GM23248 (cell line): Measurements from ENCODE around the gene CNOT2. TPM values are rescaled to one million over a fixed set of nuclear protein-coding genes. Genes with fewer than 3 reads are reported as not detected.
A peak's percentile ranks its signal among the peaks of the same experiment; 100 is the strongest.

Source experiments
- DNase-seq: peaks from one replicate; pipeline ENCODE4 v3.0.0-alpha.2; 2015
- H2AFZ ChIP-seq: fragments of 200-600 bp; sonication (generic); 2 replicates; pipeline ENCODE4 v1.6.1; 2016; ENCODE audit warnings: antibody characterized with exemption
- H3F3A ChIP-seq: fragments of 200-600 bp; sonication (generic); 2 replicates; pipeline ENCODE4 v1.6.1; 2016; ENCODE audit warnings: mild to moderate bottlenecking, antibody characterized with exemption, mixed run types; ENCODE audit not compliant: insufficient read depth
- H3K27ac ChIP-seq: fragments of 200-600 bp; sonication (generic); 2 replicates; pipeline ENCODE4 v1.5.1; 2016; ENCODE audit warnings: mild to moderate bottlenecking
- H3K27me3 ChIP-seq: fragments of 200-600 bp; sonication (generic); replicated peaks from 2 replicates; pipeline ENCODE4 v1.6.1; 2016; ENCODE audit warnings: mild to moderate bottlenecking; ENCODE audit not compliant: insufficient read depth
- H3K36me3 ChIP-seq: fragments of 200-600 bp; sonication (generic); 2 replicates; pipeline ENCODE4 v1.6.1; 2016; ENCODE audit warnings: low read depth, mild to moderate bottlenecking
- H3K4me1 ChIP-seq: fragments of 200-600 bp; sonication (generic); 2 replicates; pipeline ENCODE4 v1.6.1; 2016; ENCODE audit warnings: mild to moderate bottlenecking; ENCODE audit not compliant: insufficient read depth
- H3K4me2 ChIP-seq: fragments of 200-600 bp; sonication (generic); one replicate; pipeline ENCODE4 v1.6.1; 2016; ENCODE audit warnings: mild to moderate bottlenecking; ENCODE audit not compliant: unreplicated experiment
- H3K4me3 ChIP-seq: fragments of 200-600 bp; sonication (generic); 2 replicates; pipeline ENCODE4 v1.5.1; 2016; ENCODE audit warnings: mild to moderate bottlenecking
- H3K79me2 ChIP-seq: fragments of 200-600 bp; sonication (generic); 2 replicates; pipeline ENCODE4 v1.6.1; 2016; ENCODE audit warnings: mild to moderate bottlenecking; ENCODE audit not compliant: insufficient read depth
- H3K9ac ChIP-seq: fragments of 200-600 bp; sonication (generic); 2 replicates; pipeline ENCODE4 v1.6.1; 2016; ENCODE audit warnings: mild to moderate bottlenecking
- H3K9me2 ChIP-seq: fragments of 200-600 bp; sonication (generic); 2 replicates; pipeline ENCODE4 v1.6.1; 2016; ENCODE audit warnings: mixed run types, mild to moderate bottlenecking, moderate library complexity; ENCODE audit not compliant: insufficient read depth
- H3K9me3 ChIP-seq: fragments of 200-600 bp; sonication (generic); one replicate; pipeline ENCODE4 v1.6.1; 2017; ENCODE audit warnings: low read depth
- H4K20me1 ChIP-seq: fragments of 200-600 bp; sonication (generic); 2 replicates; pipeline ENCODE4 v1.6.0; 2016; ENCODE audit not compliant: insufficient read depth
- EZH2 ChIP-seq: fragments of 200-600 bp; sonication (generic); IDR thresholded peaks from 2 replicates; pipeline ENCODE4 v1.6.1; 2018; ENCODE audit warnings: antibody characterized with exemption, mild to moderate bottlenecking; ENCODE audit not compliant: insufficient read depth, poor library complexity, severe bottlenecking
- EZH2phosphoT487 ChIP-seq: fragments of 200-600 bp; sonication (generic); IDR thresholded peaks from 2 replicates; pipeline ENCODE4 v1.6.1; 2018; ENCODE audit warnings: antibody characterized with exemption, moderate library complexity, mild to moderate bottlenecking, low read depth; ENCODE audit not compliant: insufficient read depth
- WGBS, 2 experiments: methylation state at CpG; one replicate each; pipeline ENCODE4 v1.1.6; 2015 to 2017; ENCODE audit warnings: low lambda C conversion rate in 2 of 2, low coverage in 1 of 2; ENCODE audit errors: missing lambda C conversion rate in 2 of 2; 5-methylcytosine and 5-hydroxymethylcytosine counted together
- in situ Hi-C: fragments of 300-500 bp; cut with MboI; formaldehyde crosslinking; loops from 2 replicates; pipeline ENCODE4 v1.15.0; 2020
- polyA plus RNA-seq: library from polyadenylated mRNA; unstranded; fragments of >200 nt; fragmentation: Nextera tagmentation; extraction: Ambion mirVana; gene quantifications from 2 replicates; pipeline ENCODE4 v1.2.1, GENCODE V29; 2016
- total RNA-seq: library from RNA; depleted of rRNA; stranded (reverse); fragments of >200 nt; shearing (Covaris generic); gene quantifications from 2 replicates; pipeline ENCODE4 v1.2.3, GENCODE V29; 2014

The CNOT2 gene
- total and polyA plus RNA-seq, 2 experiments from 2014 or later = 74.3 to 92.4 TPM

DNA sequence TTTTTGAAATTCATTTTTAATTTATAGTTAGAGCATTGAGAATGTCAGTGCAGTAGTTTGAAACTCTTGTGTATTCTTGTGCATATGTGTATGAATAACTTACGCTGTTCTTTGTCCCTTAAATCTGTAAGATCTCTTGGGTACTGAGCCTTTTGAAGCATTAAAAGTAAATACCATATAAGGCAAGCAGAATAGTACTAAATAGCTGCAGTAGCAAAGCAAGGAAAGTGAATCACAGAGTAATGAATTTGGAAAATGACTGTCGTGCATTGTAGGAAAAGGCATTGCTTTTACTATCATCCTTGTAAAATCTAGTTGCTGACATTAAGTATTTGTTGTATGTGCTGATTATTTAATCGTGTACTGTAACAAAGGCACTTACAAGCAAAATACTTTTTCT, 12.1 kb downstream of the CNOT2 start:
- 0 out of 2 replicates have a peak overlapping the region, but pooled peaks have one; percentile 4 for H3K9ac ChIP-seq
- H4K20me1 ChIP-seq = peaks cover 4% of the 10 kb centered on the region

DNA sequence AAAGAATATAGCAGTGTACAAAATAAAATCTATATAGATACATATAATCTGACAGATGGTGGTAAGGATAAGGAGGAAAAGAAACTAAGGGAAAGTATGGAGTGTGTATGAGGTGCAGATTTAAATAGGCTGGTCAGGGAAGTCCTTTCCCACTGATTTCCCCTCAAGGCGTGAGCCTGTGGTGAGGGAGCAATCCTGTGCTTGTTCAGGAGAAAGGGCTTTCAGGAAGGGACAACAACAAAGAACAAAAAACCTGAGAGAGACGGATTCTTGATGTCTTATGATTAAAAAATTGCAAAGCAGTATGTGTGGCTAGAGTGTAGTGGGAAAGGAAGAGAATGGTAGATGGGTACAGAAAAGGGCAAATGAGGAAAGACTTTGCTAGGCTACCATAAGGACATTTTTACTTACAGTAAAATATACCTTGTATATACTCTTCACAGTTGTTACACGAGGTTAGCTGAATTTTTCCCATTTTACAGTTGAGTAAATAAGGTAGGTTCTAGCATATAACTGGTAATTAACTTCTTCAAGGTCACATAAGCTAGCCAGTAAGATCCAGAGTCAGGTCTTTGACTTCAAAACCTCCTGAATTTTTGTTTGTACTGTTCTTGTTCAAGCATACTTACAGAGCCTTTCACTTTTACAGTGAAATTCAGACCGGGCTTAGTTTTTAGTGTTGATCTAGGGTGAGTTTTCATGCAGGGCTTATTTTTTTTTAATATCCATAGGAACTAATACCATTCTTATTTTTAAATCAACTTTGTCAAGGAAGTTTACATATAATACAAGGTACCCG, 15.6 kb downstream of the CNOT2 start:
- TF ChIP-seq EZH2phosphoT487 (no peak), EZH2 (no peak)
- Histone ChIP-seq H3K27ac (no peak overlapping the region), H3K4me1 (peaks cover 20% of the 10 kb centered on the region), H3K9ac (no peak overlapping the region), H2AFZ (no peak overlapping the region), H3K27me3 (no peaks in the 10 kb centered on the region), H3K79me2 (peaks cover 100% of the 10 kb centered on the region), H3K9me3 (no peaks in the 10 kb centered on the region), H3F3A (0 out of 2 replicates have a peak, but pooled peaks cover 14% of the 10 kb centered on the region), H3K4me3 (no peak overlapping the region), H3K4me2 (no peak overlapping the region), H3K9me2 (no peaks in the 10 kb centered on the region), H4K20me1 (peaks cover 13% of the 10 kb centered on the region; the same call in 1 of the 2 replicates), H3K36me3 (no peaks in the 10 kb centered on the region)
- 85 to 89% methylated on average over 5 of the region's 5 CpGs for WGBS, 2 experiments
- in situ Hi-C loops = no loop called here
- DNase-seq = no peak

More for the DNA sequence above, 12.1 kb downstream of the CNOT2 start:
- peak overlapping the region; percentile 13; the same call in 1 of the 2 replicates for H3K4me3 ChIP-seq
- H3K79me2 ChIP-seq = peaks cover 100% of the 10 kb centered on the region
- TF ChIP-seq EZH2phosphoT487 (no peak), EZH2 (no peak)
- H3K4me1 ChIP-seq = peaks cover 24% of the 10 kb centered on the region
- no peaks in the 10 kb centered on the region for H3K9me2 ChIP-seq
- no peaks in the 10 kb centered on the region for H3K9me3 ChIP-seq
- H3F3A ChIP-seq = 0 out of 2 replicates have a peak, but pooled peaks cover 14% of the 10 kb centered on the region
- H3K4me2 ChIP-seq = peak overlapping the region; percentile 47
- peak; percentile 64 for DNase-seq
- peak overlapping the region; percentile 21 for H3K27ac ChIP-seq
- 41 to 44% methylated on average over 3 of the region's 3 CpGs for WGBS, 2 experiments
- H3K27me3 ChIP-seq = no peaks in the 10 kb centered on the region
- no peaks in the 10 kb centered on the region for H3K36me3 ChIP-seq
- H2AFZ ChIP-seq = no peak overlapping the region; the same call in 1 of the 2 replicates
- in situ Hi-C loops = no loop called here

- TF ChIP-seq EZH2 = no peak
- no peak for TF ChIP-seq EZH2phosphoT487
- peaks cover 12% of the 10 kb centered on the region for H3K4me1 ChIP-seq
- H3K9ac ChIP-seq = no peak overlapping the region
- H4K20me1 ChIP-seq = peaks cover 13% of the 10 kb centered on the region; the same call in 1 of the 2 replicates
- no peak overlapping the region for H3K4me3 ChIP-seq
- no peak for DNase-seq
- H3K36me3 ChIP-seq = no peaks in the 10 kb centered on the region
- no peaks in the 10 kb centered on the region for H3K27me3 ChIP-seq
- H3K9me2 ChIP-seq = no peaks in the 10 kb centered on the region
- H3K9me3 ChIP-seq = no peaks in the 10 kb centered on the region
- peaks cover 100% of the 10 kb centered on the region for H3K79me2 ChIP-seq
- no peak overlapping the region for H3K4me2 ChIP-seq
- WGBS, 2 experiments = 90 to 94% methylated on average over 1 of the region's 1 CpG
- H3K27ac ChIP-seq = no peak overlapping the region
- in situ Hi-C loops = no loop called here
- 0 out of 2 replicates have a peak, but pooled peaks cover 6% of the 10 kb centered on the region for H3F3A ChIP-seq
- no peak overlapping the region for H2AFZ ChIP-seq
Observed at GRCh38 chr12:70260646-70261045, 17.4 kb downstream of the CNOT2 start.

- Histone ChIP-seq H3K4me2 (no peak overlapping the region), H3K9me2 (no peaks in the 10 kb centered on the region), H3K27me3 (no peaks in the 10 kb centered on the region), H3K4me1 (no peaks in the 10 kb centered on the region), H2AFZ (no peak overlapping the region), H3F3A (no peaks in the 10 kb centered on the region), H3K9me3 (no peaks in the 10 kb centered on the region), H3K27ac (no peak overlapping the region), H3K79me2 (peaks cover 100% of the 10 kb centered on the region), H4K20me1 (peaks cover 25% of the 10 kb centered on the region; the same call in 1 of the 2 replicates), H3K9ac (no peak overlapping the region), H3K4me3 (no peak overlapping the region), H3K36me3 (no peaks in the 10 kb centered on the region)
- in situ Hi-C loops = no loop called here
- 98% methylated on average over 6 of the region's 6 CpGs for WGBS, 2 experiments
- no peak for DNase-seq
- TF ChIP-seq EZH2 (no peak), EZH2phosphoT487 (no peak)
Observed at GRCh38 chr12:70264067-70264867, 21.0 kb downstream of the CNOT2 start.
